ENCODE measurements around the gene POLR2J3.
"Not testable (repeated sequence)": the region's sequence is repeated elsewhere in the genome, so short reads cannot be mapped to it uniquely, and the experiment has no call there.

DNA sequence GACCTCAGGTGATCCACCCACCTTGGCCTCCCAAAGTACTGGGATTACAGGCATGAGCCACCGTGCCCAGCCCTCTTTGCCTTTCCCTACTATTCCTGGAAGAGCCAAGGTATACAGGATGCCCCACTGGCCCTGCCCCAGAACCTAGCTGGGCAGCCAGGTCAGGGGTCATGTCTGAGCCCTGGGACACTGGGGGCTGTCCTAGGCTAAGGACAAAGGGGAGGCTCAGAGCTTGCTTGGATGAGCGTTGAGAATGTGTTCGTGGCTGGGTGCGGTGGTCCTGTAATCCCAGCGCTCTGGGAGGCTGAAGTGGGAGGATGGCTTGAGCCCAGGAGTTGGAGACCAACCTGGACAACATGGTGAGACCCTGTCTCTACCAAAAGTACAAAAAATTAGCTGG lies 6.1 kb upstream of the POLR2J3 start:
- TF ChIP-seq POLR2A, POLR2AphosphoS5 (IDR thresholded peaks at IDR 0.05): not testable (repeated sequence)
- TF ChIP-seq, protein P1, sequence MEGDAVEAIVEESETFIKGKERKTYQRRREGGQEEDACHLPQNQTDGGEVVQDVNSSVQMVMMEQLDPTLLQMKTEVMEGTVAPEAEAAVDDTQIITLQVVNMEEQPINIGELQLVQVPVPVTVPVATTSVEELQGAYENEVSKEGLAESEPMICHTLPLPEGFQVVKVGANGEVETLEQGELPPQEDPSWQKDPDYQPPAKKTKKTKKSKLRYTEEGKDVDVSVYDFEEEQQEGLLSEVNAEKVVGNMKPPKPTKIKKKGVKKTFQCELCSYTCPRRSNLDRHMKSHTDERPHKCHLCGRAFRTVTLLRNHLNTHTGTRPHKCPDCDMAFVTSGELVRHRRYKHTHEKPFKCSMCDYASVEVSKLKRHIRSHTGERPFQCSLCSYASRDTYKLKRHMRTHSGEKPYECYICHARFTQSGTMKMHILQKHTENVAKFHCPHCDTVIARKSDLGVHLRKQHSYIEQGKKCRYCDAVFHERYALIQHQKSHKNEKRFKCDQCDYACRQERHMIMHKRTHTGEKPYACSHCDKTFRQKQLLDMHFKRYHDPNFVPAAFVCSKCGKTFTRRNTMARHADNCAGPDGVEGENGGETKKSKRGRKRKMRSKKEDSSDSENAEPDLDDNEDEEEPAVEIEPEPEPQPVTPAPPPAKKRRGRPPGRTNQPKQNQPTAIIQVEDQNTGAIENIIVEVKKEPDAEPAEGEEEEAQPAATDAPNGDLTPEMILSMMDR (IDR thresholded peaks at IDR 0.05): not testable (repeated sequence)
